NCI-H128 (cell line): ENCODE measurements around the gene UBE2N.
"Not testable (repeated sequence)": the region's sequence is repeated elsewhere in the genome, so short reads cannot be mapped to it uniquely, and the experiment has no call there.

ENCODE experiments used
- DNase-seq: peaks from one replicate; lab custom pipeline; 2025; ENCODE audit not compliant: unreplicated experiment; lab: John Stamatoyannopoulos, UW

The UBE2N gene

GRCh38 chr12:93415723-93416464, 25.9 kb downstream of the UBE2N start:
- DNase-seq, result no peak

- DNase-seq, result no peak
These were observed 28.7 kb downstream of the UBE2N start for GRCh38 chr12:93413064-93413463.

- not testable (repeated sequence) for DNase-seq
These were observed 29.4 kb downstream of the UBE2N start for GRCh38 chr12:93412396-93412795.

GRCh38 chr12:93411060-93411459, 30.7 kb downstream of the UBE2N start:
- not testable (repeated sequence) for DNase-seq

- not testable (repeated sequence) for DNase-seq
These were observed 32.2 kb downstream of the UBE2N start for GRCh38 chr12:93409343-93410187.

GRCh38 chr12:93408813-93409212, 32.9 kb downstream of the UBE2N start:
- DNase-seq, result no peak

GRCh38 chr12:93407963-93408283, 33.8 kb downstream of the UBE2N start:
- no peak for DNase-seq

- no peak for DNase-seq
These were observed 34.4 kb downstream of the UBE2N start for GRCh38 chr12:93407054-93407962.

GRCh38 chr12:93404961-93405849, 36.5 kb downstream of the UBE2N start:
- DNase-seq, result no peak

- no peak for DNase-seq
These were observed 37.6 kb downstream of the UBE2N start for GRCh38 chr12:93403988-93404803.

GRCh38 chr12:93402333-93403311, 39.1 kb downstream of the UBE2N start:
- DNase-seq, result no peak

- DNase-seq, result not testable (repeated sequence)
These were observed 42.4 kb downstream of the UBE2N start for GRCh38 chr12:93399183-93399863.

GRCh38 chr12:93397412-93397811, 44.3 kb downstream of the UBE2N start:
- DNase-seq, result no peak

- no peak for DNase-seq
These were observed 48.3 kb downstream of the UBE2N start for GRCh38 chr12:93393425-93393824.

- DNase-seq, result no peak
These were observed 51.0 kb downstream of the UBE2N start for GRCh38 chr12:93390549-93391297.

GRCh38 chr12:93390031-93390430, 51.7 kb downstream of the UBE2N start:
- DNase-seq, result no peak

GRCh38 chr12:93387780-93388179, 54.0 kb downstream of the UBE2N start:
- no peak for DNase-seq
